Measurements from ENCODE around the gene CA9. TPM values are rescaled to one million over a fixed set of nuclear protein-coding genes. Genes with fewer than 3 reads are reported as not detected.
A peak's percentile ranks its signal among the peaks of the same experiment; 100 is the strongest.

The CA9 gene
- total RNA-seq, 2 experiments from 2014 or later, result not detected

DNA sequence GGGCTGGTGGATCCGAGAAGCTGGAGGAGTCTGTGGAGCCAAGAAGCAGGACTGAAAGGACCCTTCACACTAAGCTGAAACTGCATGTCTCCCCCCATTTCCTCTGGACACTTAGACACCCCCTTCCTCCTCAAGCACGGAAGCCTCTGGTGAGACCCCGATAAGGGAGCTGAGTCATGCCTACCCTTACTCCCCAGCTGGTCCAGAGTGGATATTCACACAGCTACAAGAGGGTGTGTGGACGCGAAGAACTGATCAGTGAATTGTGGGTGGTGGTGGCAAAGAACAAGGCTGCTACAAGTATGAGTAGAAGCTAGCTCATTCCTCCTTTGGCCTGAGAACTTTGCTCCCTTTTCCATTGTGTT is 53.9 kb downstream of the CA9 start:
- H3K36me3 Mint-ChIP-seq (ENCODE audit: low read depth), result peaks cover 46% of the 10 kb centered on the region
- ChIA-PET POLR2A (interaction anchor here (0.8 to 3.8 kb wide), 11 partner anchors 10 to 124 kb away, joined by 3 to 25 read pairs (median 5); partner anchors contain the start of genes ARHGEF39, CCDC107, GBA2 and RGP1), CTCF (interaction anchor here (0.9 to 5.8 kb wide), 12 partner anchors 8 to 155 kb away, joined by 3 to 26 read pairs (median 6); partner anchors contain the start of genes CCDC107, GBA2, RGP1 and RMRP)
- Histone ChIP-seq H3K4me3 (ENCODE audit: low read length) (peak overlapping the region; percentile 25), H3K4me1 (ENCODE audit: insufficient read depth, low read length) (peaks cover 61% of the 10 kb centered on the region), H3K36me3 (ENCODE audit: insufficient read depth, low read length) (peaks cover 51% of the 10 kb centered on the region), H3K9me3 (ENCODE audit: control insufficient read depth in 1 of 2, insufficient read depth in 1 of 2, low read length in 2 of 2) (no peaks in the 10 kb centered on the region), H3K27ac (ENCODE audit: low read depth in 1 of 2, low read length in 2 of 2) (peak overlapping the region in 1 of 2 donors; percentile 40), H3K27me3 (ENCODE audit: control insufficient read depth in 1 of 2, insufficient read depth in 2 of 2, low read length in 2 of 2) (no peaks in the 10 kb centered on the region)
- H3K4me1 Mint-ChIP-seq (ENCODE audit: low read depth), result peaks cover 11% of the 10 kb centered on the region
- no peaks in the 10 kb centered on the region for H3K27me3 Mint-ChIP-seq
- DNase-seq, result no peak
- no peaks in the 10 kb centered on the region for H3K9me3 Mint-ChIP-seq
- no peak overlapping the region for H3K27ac Mint-ChIP-seq
- ATAC-seq (ENCODE audit: poor library complexity), result no peak
- TF ChIP-seq, protein P1, sequence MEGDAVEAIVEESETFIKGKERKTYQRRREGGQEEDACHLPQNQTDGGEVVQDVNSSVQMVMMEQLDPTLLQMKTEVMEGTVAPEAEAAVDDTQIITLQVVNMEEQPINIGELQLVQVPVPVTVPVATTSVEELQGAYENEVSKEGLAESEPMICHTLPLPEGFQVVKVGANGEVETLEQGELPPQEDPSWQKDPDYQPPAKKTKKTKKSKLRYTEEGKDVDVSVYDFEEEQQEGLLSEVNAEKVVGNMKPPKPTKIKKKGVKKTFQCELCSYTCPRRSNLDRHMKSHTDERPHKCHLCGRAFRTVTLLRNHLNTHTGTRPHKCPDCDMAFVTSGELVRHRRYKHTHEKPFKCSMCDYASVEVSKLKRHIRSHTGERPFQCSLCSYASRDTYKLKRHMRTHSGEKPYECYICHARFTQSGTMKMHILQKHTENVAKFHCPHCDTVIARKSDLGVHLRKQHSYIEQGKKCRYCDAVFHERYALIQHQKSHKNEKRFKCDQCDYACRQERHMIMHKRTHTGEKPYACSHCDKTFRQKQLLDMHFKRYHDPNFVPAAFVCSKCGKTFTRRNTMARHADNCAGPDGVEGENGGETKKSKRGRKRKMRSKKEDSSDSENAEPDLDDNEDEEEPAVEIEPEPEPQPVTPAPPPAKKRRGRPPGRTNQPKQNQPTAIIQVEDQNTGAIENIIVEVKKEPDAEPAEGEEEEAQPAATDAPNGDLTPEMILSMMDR (IDR thresholded peaks at IDR 0.05), result no peak
- intact Hi-C loops (cut with DNase I, micrococcal nuclease), result loop anchor here in 1 of 2 experiments (2.0 kb wide), 1 partner anchor 31 kb away; no protein-coding TSS in a partner anchor
- no peak overlapping the region for H3K4me3 Mint-ChIP-seq

DNA sequence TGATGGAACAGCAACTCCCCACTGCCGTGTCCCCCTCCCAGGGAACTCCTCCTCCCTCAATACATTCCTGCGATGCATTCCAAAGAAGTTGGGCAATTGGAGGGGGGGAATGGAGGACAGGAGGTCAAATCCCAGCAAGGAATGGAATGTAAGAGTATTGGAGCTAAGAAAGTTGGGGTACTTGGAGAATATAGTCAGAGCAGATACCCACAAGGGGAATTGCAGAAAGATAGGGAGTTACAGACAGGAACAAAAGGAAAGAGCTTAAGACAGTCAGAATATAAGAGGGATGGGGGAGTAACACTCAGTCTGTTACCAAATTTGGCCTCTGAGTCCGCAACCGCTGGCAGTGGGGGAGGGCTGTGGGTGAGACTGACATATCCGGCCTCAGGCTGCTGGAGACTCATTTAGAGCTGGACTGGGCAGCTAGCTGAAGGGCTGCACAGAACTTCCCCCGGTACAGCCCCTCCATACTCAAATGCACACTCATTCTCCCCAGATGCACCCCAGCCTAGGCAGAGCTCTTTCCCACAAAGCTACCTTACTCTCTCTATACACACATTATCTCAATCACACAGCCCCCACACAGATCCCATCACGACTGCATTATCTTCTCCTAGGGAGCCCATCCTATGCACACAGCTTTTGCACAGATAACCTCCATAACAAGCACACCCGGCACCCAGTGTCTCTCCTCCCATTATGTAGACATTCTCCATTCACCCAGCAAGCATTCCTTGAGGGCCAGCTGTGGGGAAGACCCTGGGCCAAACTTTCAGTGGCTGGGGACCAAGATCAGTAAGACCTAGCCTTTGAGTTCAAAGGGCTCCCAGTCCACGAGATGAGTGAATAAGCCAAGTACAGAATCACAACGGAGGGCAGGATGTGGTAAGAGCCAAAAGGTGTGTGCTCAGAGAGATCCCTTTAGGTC is 54.6 kb downstream of the CA9 start:
- Mint-ChIP-seq H3K36me3 (ENCODE audit: low read depth) (peaks cover 43% of the 10 kb centered on the region), H3K27ac (no peak overlapping the region), H3K9me3 (no peaks in the 10 kb centered on the region), H3K4me1 (ENCODE audit: low read depth) (peaks cover 16% of the 10 kb centered on the region), H3K4me3 (no peak overlapping the region), H3K27me3 (no peaks in the 10 kb centered on the region)
- H3K4me3 ChIP-seq (ENCODE audit: low read length), result peak overlapping the region; percentile 25
- intact Hi-C loops (cut with DNase I, micrococcal nuclease), result no loop called here
- peak in 6 of 14 experiments; percentile 16 to 70 (median 57) for DNase-seq
- TF ChIP-seq, protein P1 (IDR thresholded peaks at IDR 0.05), result no peak
- no peak for ATAC-seq (ENCODE audit: poor library complexity)
- no peaks in the 10 kb centered on the region for H3K9me3 ChIP-seq (ENCODE audit: control insufficient read depth in 1 of 2, insufficient read depth in 1 of 2, low read length in 2 of 2)
- H3K27me3 ChIP-seq (ENCODE audit: control insufficient read depth in 1 of 2, insufficient read depth in 2 of 2, low read length in 2 of 2), result no peaks in the 10 kb centered on the region
- ChIA-PET POLR2A (interaction anchor here (0.7 to 3.8 kb wide), 18 partner anchors 12 to 125 kb away, joined by 3 to 25 read pairs (median 4); partner anchors contain the start of genes ARHGEF39, CCDC107, GBA2 and RGP1), CTCF (interaction anchor here (0.9 to 5.8 kb wide), 15 partner anchors 8 to 154 kb away, joined by 3 to 40 read pairs (median 5); partner anchors contain the start of genes CCDC107, GBA2, RGP1 and RMRP)
- H3K36me3 ChIP-seq (ENCODE audit: insufficient read depth, low read length), result peaks cover 46% of the 10 kb centered on the region
- H3K4me1 ChIP-seq (ENCODE audit: insufficient read depth, low read length), result peaks cover 68% of the 10 kb centered on the region
- peak overlapping the region in 1 of 2 donors; percentile 40 for H3K27ac ChIP-seq (ENCODE audit: low read depth in 1 of 2, low read length in 2 of 2)

DNA sequence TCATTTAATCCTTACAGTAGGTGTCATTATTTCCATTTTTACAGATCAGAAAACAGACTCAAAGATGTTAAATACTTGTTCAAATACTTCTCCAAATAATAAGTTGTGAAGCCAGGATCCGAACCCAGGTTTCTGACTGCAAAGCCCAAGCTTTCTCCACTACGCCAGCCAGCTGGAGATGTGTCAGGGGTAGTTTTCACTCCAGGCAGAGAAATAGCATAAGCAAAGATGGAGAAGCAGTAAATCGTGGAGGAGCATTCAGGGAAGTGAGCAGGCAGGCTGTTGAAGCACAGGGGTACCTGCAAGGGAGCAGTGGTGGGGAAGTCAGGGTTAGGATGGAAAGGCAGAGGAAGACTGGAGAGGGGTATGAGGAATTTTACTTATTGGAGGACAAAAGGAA is 55.4 kb downstream of the CA9 start:
- intact Hi-C loops (cut with DNase I, micrococcal nuclease), result no loop called here
- H3K4me1 ChIP-seq (ENCODE audit: insufficient read depth, low read length), result peaks cover 76% of the 10 kb centered on the region
- peak overlapping the region; percentile 91 for H3K4me3 ChIP-seq (ENCODE audit: low read length)
- no peaks in the 10 kb centered on the region for H3K27me3 ChIP-seq (ENCODE audit: control insufficient read depth in 1 of 2, insufficient read depth in 2 of 2, low read length in 2 of 2)
- TF ChIP-seq, protein P1 (IDR thresholded peaks at IDR 0.05), result no peak
- no peaks in the 10 kb centered on the region for H3K9me3 ChIP-seq (ENCODE audit: control insufficient read depth in 1 of 2, insufficient read depth in 1 of 2, low read length in 2 of 2)
- Mint-ChIP-seq H3K36me3 (ENCODE audit: low read depth) (peaks cover 37% of the 10 kb centered on the region), H3K9me3 (no peaks in the 10 kb centered on the region), H3K4me3 (no peak overlapping the region), H3K27ac (no peak overlapping the region), H3K27me3 (no peaks in the 10 kb centered on the region), H3K4me1 (ENCODE audit: low read depth) (peaks cover 20% of the 10 kb centered on the region)
- DNase-seq, result peak in 1 of 14 experiments; percentile 8
- CTCF ChIA-PET, result interaction anchor here (1.5 to 5.8 kb wide), 9 partner anchors 20 to 153 kb away, joined by 3 to 40 read pairs (median 9); partner anchors contain the start of genes CCDC107, GBA2, RGP1 and RMRP
- H3K27ac ChIP-seq (ENCODE audit: low read depth in 1 of 2, low read length in 2 of 2), result peak overlapping the region in 1 of 2 donors; percentile 83
- POLR2A ChIA-PET, result interaction anchor here (0.7 to 3.8 kb wide), 12 partner anchors 15 to 125 kb away, joined by 3 to 25 read pairs (median 4); partner anchors contain the start of genes ARHGEF39, CCDC107, GBA2 and RGP1
- ATAC-seq (ENCODE audit: poor library complexity), result no peak
- H3K36me3 ChIP-seq (ENCODE audit: insufficient read depth, low read length), result peaks cover 38% of the 10 kb centered on the region
